Transverse colon (tissue), 4 donors: Measurements from ENCODE around the gene TGIF2. TPM values are rescaled to one million over a fixed set of nuclear protein-coding genes. Genes with fewer than 3 reads are reported as not detected.
A peak's percentile ranks its signal among the peaks of the same experiment; 100 is the strongest.

Experiments
- DNase-seq: peaks from one replicate; pipeline ENCODE4 v3.0.0-alpha.2; 2019
- H3K27ac ChIP-seq, 4 donors: fragments of 200-600 bp; sonication (generic); 2 replicates each; pipeline ENCODE4 v1.5.1; 2016 to 2018; ENCODE audit warnings: inconsistent platforms in 4 of 4
- H3K27me3 ChIP-seq: fragments of 200-600 bp; sonication (generic); 2 replicates; pipeline ENCODE4 v1.5.1; 2017; ENCODE audit warnings: inconsistent platforms
- H3K36me3 ChIP-seq, 4 donors: fragments of 200-600 bp; sonication (generic); 2 replicates each; pipeline ENCODE4 v1.5.1; 2017 to 2019; ENCODE audit warnings: inconsistent platforms in 4 of 4
- H3K4me1 ChIP-seq, 4 donors: fragments of 200-600 bp; sonication (generic); 2 replicates each; pipeline ENCODE4 v1.5.1; 2017 to 2020; ENCODE audit warnings: inconsistent platforms in 4 of 4
- H3K4me3 ChIP-seq, 4 donors: fragments of 200-600 bp; sonication (generic); 1 replicate in 1 of 4; 2 replicates in 3 of 4; pipeline versions ENCODE4 v1.5.1 to v1.6.1; 2017 to 2019; ENCODE audit warnings: inconsistent platforms in 4 of 4
- H3K9me3 ChIP-seq, 2 donors: fragments of 200-600 bp; sonication (generic); 2 replicates each; pipeline ENCODE4 v1.5.1; 2017 to 2019; ENCODE audit warnings: inconsistent platforms in 2 of 2
- EP300 ChIP-seq: sonication (generic); formaldehyde crosslinking; IDR thresholded peaks from one replicate; pipeline ENCODE4 v1.6.1; 2017; ENCODE audit warnings: antibody characterized with exemption, low read depth
- POLR2A ChIP-seq: fragments of 450-650 bp; IDR thresholded peaks from one replicate; pipeline ENCODE4 v1.6.1; 2016; ENCODE audit warnings: antibody characterized with exemption, mild to moderate bottlenecking, moderate library complexity
- POLR2AphosphoS5 ChIP-seq, 3 donors: sonication (generic); formaldehyde crosslinking; IDR thresholded peaks; one replicate each; pipeline ENCODE4 v1.6.1; 2016; ENCODE audit warnings: antibody characterized with exemption in 3 of 3
- WGBS, 2 donors: methylation state at CpG; one replicate each; pipeline ENCODE4 v1.1.5; 2018; ENCODE audit warnings: low coverage in 1 of 2; 5-methylcytosine and 5-hydroxymethylcytosine counted together
- in situ Hi-C, 4 donors: fragments of 200-750 bp; cut with MboI; loops; one replicate each; pipeline versions ENCODE4 v1.15.0 to v1.15.1; 2017; ENCODE audit warnings: low sequenced_read_pairs in 3 of 4, low pct_ligation_motif_present in 1 of 4, low pct_unique_long_range_greater_than_20kb in 1 of 4
- intact Hi-C: fragments of 100-400 bp; cut with DNase I; formaldehyde crosslinking; loops from one replicate; pipeline ENCODE4 v1.15.1; 2023; ENCODE audit warnings: low total_unique reads
- total RNA-seq, 4 donors: library from RNA; depleted of rRNA; stranded (reverse); fragments of >200 nt; gene quantifications; one replicate each; pipeline ENCODE4 v1.1.0, GENCODE V29; 2016
- TF ChIP-seq, protein P1 (sequence below), 5 experiments: fragments of 200-600 bp in 3 of 5; fragments of 450-650 bp in 2 of 5; sonication (generic) in 3 of 5; IDR thresholded peaks; 1 replicate in 2 of 5; 2 replicates in 3 of 5; pipeline ENCODE4 v1.5.1; 2016 to 2017; ENCODE audit warnings: antibody characterized with exemption in 5 of 5, inconsistent platforms in 3 of 5, mild to moderate bottlenecking in 2 of 5, moderate library complexity in 1 of 5

TGIF2 gene
- total RNA-seq, 4 donors from 2014 or later = 0.75 to 130 (median 3.9) TPM

DNA sequence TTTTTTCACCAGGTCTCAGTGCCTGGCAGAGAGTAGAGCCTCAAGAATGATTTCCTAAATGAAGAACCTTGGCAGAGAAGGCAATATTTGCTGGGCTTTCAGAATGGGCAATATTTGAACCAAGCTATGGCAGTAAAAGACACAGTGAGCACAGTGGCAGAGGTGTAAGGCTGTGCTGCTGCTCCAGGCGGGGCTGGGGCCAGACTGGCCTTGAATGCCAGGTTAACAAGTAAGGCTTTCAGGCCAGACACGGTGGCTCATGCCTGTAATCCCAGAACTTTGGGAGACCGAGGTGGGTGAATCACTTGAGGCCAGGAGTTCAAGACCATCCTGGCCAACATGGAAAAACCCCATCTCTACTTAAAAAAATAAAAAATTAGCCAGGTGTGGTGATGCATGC lies 40.6 kb upstream of the TGIF2 start:
- no peak for DNase-seq

DNA sequence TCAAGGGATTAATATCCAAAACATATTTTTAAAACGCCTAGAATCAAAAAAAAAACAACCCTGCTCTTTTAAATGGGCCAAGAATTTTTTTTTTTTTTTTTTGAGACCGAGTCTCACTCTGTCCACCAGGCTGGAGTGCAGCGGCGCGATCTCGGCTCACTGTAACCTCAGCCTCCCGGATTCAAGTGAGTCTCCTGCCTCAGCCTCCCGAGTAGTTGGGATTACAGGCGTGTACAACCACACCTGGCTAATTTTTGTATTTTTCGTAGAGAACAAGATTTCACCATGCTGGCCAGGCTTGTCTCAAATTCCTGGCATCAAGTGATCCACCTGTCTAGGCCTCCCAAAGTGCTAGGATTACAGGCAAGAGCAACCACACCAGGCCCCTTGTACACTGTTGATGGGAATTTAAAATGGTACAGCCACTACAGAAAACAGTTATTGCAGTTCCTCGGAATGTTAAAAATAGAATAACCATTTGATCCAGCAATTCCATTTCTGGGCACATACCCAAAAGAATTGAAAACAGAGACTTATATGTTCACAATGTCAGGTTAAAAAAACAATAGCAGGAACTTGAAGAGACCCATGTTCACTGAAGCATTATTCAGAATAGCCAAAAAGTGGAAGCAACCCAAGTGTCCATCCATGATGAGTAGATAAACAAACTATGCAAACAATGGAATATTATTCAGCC lies 35.2 kb upstream of the TGIF2 start:
- H3K36me3 ChIP-seq = no peaks in the 10 kb centered on the region
- WGBS, 2 donors = 83 to 84% methylated on average over 11 of the region's 11 CpGs

More for the DNA sequence above, 40.6 kb upstream of the TGIF2 start:
- 70 to 75% methylated on average over 2 to 3 of the region's 3 CpGs for WGBS, 2 donors
- in situ Hi-C loops (no loop called here), intact Hi-C loops (no loop called here)
- TF ChIP-seq, protein P1, sequence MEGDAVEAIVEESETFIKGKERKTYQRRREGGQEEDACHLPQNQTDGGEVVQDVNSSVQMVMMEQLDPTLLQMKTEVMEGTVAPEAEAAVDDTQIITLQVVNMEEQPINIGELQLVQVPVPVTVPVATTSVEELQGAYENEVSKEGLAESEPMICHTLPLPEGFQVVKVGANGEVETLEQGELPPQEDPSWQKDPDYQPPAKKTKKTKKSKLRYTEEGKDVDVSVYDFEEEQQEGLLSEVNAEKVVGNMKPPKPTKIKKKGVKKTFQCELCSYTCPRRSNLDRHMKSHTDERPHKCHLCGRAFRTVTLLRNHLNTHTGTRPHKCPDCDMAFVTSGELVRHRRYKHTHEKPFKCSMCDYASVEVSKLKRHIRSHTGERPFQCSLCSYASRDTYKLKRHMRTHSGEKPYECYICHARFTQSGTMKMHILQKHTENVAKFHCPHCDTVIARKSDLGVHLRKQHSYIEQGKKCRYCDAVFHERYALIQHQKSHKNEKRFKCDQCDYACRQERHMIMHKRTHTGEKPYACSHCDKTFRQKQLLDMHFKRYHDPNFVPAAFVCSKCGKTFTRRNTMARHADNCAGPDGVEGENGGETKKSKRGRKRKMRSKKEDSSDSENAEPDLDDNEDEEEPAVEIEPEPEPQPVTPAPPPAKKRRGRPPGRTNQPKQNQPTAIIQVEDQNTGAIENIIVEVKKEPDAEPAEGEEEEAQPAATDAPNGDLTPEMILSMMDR (IDR thresholded peaks at IDR 0.05) = no peak
- TF ChIP-seq EP300 (no peak), POLR2AphosphoS5 (IDR thresholded peaks at IDR 0.05) (no peak), POLR2A (no peak)
- Histone ChIP-seq H3K9me3 (no peaks in the 10 kb centered on the region), H3K4me3 (no peak overlapping the region), H3K36me3 (peaks cover 0 to 2% (median 0%) of the 10 kb centered on the region in 4 donors), H3K4me1 (no peaks in the 10 kb centered on the region), H3K27me3 (no peaks in the 10 kb centered on the region), H3K27ac (no peak overlapping the region)

DNA sequence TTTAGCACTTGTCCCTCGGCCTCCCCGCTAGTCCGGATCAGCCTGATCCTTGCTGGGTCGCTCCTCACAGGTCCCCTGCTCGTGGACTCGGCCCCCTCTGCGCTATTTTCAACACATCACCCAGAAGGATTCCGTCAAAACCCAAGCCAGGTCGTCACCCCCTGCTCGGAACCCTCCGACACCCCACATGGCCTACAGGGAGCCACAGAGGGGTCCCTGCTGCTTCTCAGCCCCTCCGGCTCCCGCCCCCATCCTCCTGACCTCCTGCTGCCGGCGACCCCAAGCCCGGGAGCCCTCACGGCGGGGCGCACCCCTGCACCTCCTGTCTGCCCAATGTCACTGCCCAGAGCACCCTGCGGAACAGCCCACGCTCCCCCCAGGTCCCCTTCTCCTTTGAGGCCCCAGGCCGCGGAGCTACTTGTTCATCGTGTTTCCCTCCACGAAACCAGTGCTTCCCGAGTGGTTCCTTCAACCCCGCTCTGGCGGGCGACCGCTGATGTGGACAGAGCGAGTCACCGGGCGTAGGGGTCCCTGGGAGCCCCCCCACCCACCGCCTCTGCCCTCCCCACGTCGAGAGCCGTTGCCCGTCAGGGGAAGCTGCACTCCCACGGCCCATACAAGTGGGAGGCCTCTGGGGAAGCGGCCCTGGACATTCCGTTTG lies 32.7 kb upstream of the TGIF2 start:
- 53 to 64% methylated on average over 7 to 37 of the region's 41 CpGs for WGBS, 2 donors
- Histone ChIP-seq H3K27me3 (no peaks in the 10 kb centered on the region), H3K4me3 (peak overlapping the region; percentile 56 to 89 (median 58)), H3K4me1 (peaks cover 3 to 25% (median 13%) of the 10 kb centered on the region in 4 donors), H3K9me3 (no peaks in the 10 kb centered on the region), H3K36me3 (no peaks in the 10 kb centered on the region), H3K27ac (peak overlapping the region; percentile 80 to 99 (median 90))
- in situ Hi-C loops (no loop called here), intact Hi-C loops (loop anchor here (5.0 kb wide), 1 partner anchor 78 kb away; no protein-coding TSS in a partner anchor)
- no peak for TF ChIP-seq POLR2A
- TF ChIP-seq EP300 = no peak
- TF ChIP-seq POLR2AphosphoS5 (IDR thresholded peaks at IDR 0.05) = no peak
- TF ChIP-seq, protein P1 (IDR thresholded peaks at IDR 0.05) = no peak
- no peak for DNase-seq

More for the DNA sequence above, 35.2 kb upstream of the TGIF2 start:
- intact Hi-C loops (no loop called here), in situ Hi-C loops (no loop called here)
- Histone ChIP-seq H3K27me3 (no peaks in the 10 kb centered on the region), H3K27ac (peak overlapping the region; percentile 47 to 99 (median 90)), H3K4me3 (no peak overlapping the region), H3K9me3 (no peaks in the 10 kb centered on the region), H3K4me1 (peaks cover 0 to 9% (median 8%) of the 10 kb centered on the region in 4 donors)
- DNase-seq = no peak
- no peak for TF ChIP-seq EP300
- no peak for TF ChIP-seq POLR2A
- TF ChIP-seq, protein P1 (IDR thresholded peaks at IDR 0.05) = peak in 1 of 5 experiments; percentile 22

DNA sequence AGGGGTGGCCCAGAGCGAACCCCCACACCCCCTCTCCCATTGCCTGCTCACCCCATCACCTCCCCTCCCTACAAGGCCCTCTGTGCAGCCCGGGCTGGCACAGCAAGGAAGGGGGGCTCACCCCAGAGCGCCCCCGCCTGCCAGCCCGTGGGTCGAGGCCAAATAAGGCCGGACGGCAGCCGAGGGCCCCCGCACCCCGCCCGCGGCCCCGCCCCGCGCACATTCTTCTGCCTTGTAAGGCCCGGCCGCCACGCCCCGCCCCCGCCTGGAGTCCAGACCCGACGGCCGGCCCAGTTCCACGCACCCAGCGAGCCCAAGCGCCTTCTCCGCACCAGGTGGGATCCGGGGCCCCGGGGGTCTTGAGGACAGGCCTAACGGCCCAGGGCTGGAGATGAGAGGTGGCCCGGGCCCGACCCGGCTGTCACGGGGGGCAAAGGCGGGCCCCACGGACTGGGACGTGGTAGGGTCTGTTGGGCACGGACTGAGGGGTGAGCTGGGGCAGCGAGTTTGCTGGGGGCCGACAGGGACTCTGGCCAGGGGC lies 32.1 kb upstream of the TGIF2 start, which contains the start of gene MYL9:
Gene MYL9, plus strand, starts transcription at position 293 of the 541 bp plus-strand sequence. CDS start 3,366 bp downstream, outside the sequence.
- Histone ChIP-seq H3K4me3 (peak within 1 kb of the TSS; percentile 56 to 89 (median 58)), H3K27ac (peak within 1 kb of the TSS; percentile 80 to 99 (median 90)), H3K9me3 (no peaks in the 10 kb centered on the region), H3K36me3 (no peaks in the 10 kb centered on the region), H3K27me3 (no peaks in the 10 kb centered on the region), H3K4me1 (peaks cover 3 to 25% (median 15%) of the 10 kb centered on the region in 4 donors)
- DNase-seq = peak; percentile 89
- peak; percentile 41 for TF ChIP-seq POLR2A
- no peak for TF ChIP-seq EP300
- TF ChIP-seq, protein P1 (IDR thresholded peaks at IDR 0.05) = no peak
- peak; percentile 46 to 72 (median 50) for TF ChIP-seq POLR2AphosphoS5 (IDR thresholded peaks at IDR 0.05)
- in situ Hi-C loops = no loop called here
- intact Hi-C loops = loop anchor here (5.0 kb wide), 1 partner anchor 79 kb away; no protein-coding TSS in a partner anchor
- 8% methylated on average over 25 of the region's 41 CpGs; no CpG with 5 or more reads in 1 of the 2 donors for WGBS, 2 donors
